Activated gamma-delta T cell treated with anti-CD3 and anti-CD28 coated beads, Interleukin-2, amount 50 U/mL, for 16 hours (primary cell): ENCODE results near the gene ELMO1.

Source experiments
- DNase-seq: peaks from one replicate; pipeline ENCODE4 v3.0.0-alpha.2; 2020; ENCODE audit warnings: low read depth

ELMO1 gene

DNA sequence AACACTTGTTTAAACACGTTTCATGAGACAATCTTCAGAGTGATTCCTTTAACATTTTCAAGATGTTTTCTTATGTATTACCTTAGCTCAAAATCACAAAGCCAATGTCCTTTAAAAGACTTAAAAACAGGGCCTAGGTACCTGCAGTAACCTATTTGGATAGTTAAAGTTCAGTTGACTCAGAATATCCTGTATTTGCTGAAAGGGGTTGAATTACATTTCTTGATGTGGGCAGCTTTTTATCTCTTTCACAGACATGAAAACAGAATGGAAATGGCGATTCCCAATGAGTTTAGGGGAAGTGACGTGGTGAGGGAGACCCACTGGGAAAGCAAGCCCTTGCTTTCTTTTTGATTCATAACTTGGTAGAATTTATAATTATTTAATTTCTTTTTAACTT is 400.0 kb downstream of the ELMO1 start:
- DNase-seq: no peak

DNA sequence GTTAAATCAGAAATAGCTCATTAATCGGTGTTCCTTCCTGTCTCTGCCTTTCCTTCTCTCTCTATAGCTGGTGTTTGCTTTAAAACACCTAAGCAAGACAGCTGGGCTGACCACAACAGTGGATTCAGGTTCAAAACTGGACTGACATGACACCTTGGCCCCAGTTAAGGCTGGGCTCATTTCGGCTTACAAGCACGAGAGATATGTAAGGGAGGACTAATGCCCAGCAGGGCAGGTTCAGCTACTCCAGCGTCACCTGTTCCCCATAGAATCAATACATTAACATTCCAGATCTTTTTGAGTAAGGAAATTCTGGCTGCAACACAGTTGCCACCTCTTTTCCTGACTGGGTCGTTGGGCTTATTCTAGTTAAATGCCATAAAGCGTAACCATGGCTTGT is 401.4 kb downstream of the ELMO1 start:
- DNase-seq: no peak

GRCh38 chr7:37046531-37047079 is 402.1 kb downstream of the ELMO1 start:
- no peak for DNase-seq

GRCh38 chr7:37045681-37046179 is 402.9 kb downstream of the ELMO1 start:
- DNase-seq: no peak

DNA sequence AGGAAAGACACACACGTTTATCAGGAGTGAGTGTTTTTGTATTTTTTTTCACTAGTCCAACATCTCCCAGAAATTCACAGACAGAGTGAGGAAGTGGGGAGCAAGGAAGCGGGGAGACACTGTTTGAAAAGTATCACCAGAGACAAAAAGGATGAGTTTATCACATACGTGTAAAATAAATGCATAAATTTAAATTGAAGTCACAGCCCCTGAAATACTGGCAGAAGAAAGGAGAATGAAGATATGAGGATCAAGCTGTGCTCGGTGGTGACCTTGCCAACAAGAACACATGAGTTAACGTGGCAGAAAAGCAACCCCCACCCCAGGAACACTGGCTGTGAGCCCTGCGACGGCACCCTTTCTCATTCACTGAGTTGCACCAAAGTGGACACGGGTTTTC is 407.2 kb downstream of the ELMO1 start:
- DNase-seq: no peak

DNA sequence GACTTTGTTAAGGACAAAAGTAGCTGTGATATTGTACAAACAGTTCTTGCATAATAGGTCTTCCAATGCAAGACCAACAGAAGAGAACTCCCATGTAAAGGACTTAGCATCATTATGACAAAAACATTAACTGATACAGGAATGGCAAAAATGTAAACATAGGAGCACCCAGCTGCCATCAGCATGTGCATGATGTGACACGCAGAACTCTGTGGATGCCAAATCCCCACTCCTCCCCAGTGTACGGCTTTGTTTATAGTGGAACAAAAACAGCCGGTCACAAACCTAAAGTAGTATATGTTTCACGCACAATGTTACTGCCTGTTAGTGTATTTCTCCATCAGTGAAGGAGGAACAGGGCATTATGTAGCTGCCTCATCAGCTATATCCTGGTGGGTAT is 408.3 kb downstream of the ELMO1 start:
- DNase-seq: no peak

DNA sequence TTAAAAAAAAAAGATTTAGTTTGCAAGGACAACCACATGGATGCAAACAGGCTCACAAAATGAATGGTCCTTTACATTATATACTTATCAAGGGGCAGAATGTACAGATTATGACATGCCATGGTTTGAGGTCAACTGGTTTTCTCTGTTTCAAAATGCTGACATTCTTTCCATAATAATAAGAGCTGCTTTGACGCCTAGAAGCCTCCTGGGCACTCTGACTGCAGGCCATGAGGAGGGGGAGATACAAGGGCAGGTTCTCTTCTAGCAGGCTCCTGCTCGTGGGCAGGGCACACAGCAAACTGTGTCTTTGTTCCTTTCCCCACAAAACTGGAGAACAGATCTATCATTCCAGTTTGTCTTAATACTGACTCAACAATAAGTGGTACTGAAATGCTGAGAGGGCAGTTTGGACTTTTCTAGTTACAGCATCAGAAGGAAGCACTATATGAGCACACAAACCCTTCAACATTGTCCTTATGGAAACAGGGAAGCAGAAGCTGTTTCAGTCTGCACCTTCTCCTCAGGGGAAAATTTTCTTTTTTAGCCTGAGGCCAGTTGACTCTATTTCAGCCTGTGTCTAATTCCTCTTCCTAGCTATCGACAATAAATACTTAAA is 409.4 kb downstream of the ELMO1 start:
- no peak for DNase-seq

GRCh38 chr7:37038706-37039105 is 410.0 kb downstream of the ELMO1 start:
- DNase-seq: no peak

GRCh38 chr7:37037286-37037685 is 411.4 kb downstream of the ELMO1 start:
- no peak for DNase-seq

DNA sequence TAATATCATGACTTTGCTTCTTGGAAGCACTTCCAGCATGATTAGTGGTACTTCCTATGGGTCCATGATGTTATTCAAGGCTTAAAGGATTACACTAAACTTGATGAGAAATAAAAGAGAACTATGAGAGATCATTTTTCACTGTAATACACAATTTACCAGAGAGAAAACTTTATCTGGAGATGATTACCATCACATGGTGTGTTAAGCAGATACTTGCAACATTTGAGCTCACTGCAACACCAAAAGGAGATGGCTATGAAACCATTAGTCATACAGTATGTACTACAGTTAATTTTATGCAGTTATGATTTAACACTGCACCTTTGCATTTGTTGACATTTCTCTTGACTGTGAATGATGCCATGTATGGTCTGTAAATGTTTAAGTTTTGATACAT is 413.0 kb downstream of the ELMO1 start:
- DNase-seq: no peak

GRCh38 chr7:37033141-37033540 is 415.5 kb downstream of the ELMO1 start:
- no peak for DNase-seq

GRCh38 chr7:37032258-37032601 is 416.4 kb downstream of the ELMO1 start:
- DNase-seq: no peak

GRCh38 chr7:37031571-37032257 is 416.9 kb downstream of the ELMO1 start:
- peak; percentile 11 for DNase-seq

- DNase-seq: no peak
Observed at GRCh38 chr7:37028909-37029440, 419.7 kb downstream of the ELMO1 start.

DNA sequence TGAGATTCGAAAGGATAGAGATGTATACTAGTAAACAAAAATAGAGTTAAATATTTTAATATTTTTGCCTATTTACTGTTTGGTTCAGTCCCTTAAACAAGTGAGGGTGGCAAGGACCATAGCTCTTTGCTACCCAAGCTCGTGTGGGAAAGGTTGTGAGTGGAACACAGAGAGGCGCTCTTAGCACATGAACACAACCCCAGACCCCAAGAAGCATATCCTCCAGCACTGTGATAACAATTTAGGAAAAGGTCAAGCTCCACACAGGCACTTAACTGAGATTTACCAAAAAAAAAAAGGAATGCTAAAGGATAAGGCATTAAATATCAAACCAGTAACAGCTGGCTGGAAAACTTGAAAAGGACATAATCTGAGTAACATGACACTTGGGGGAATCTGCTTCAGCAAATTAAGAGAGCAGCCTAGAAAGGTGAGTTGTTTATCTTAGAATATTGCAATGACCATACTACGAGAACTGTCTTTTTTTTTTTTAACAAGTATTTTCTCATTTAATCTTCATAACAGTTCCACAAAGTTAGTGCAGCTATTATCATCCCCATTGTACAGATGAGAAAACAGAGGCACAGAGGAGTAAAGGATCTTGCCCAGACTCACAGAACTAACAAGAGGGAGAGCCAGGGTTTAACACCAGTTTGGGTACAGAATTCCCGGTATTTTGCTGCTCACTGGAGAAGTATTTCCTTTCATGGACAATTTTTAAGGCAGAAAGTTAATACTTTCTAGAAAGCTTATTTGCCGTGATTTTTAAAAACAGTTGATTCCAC is 420.9 kb downstream of the ELMO1 start:
- no peak for DNase-seq

DNA sequence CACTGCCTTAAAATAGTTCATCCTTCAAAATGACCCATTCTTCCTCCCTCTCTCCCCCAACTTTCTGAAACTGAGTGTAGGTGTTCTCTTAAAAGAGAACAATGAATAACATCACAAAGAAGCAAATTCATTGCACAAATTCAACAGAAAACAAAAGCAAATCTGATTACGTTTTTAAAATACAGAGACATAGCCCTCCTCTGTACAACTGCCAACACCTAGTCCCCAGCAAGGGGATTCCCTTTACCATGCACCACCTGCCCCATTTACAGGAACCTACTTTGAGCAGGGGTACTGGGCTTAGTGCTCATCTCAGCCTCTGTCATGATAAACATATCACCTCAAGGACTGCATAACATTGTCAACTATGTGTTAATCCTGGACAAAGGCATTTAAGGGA is 421.6 kb downstream of the ELMO1 start:
- no peak for DNase-seq

- DNase-seq: no peak
Observed at GRCh38 chr7:37018954-37019353, 429.7 kb downstream of the ELMO1 start.

- DNase-seq: no peak
Observed at GRCh38 chr7:37016064-37016878, 432.4 kb downstream of the ELMO1 start.

DNA sequence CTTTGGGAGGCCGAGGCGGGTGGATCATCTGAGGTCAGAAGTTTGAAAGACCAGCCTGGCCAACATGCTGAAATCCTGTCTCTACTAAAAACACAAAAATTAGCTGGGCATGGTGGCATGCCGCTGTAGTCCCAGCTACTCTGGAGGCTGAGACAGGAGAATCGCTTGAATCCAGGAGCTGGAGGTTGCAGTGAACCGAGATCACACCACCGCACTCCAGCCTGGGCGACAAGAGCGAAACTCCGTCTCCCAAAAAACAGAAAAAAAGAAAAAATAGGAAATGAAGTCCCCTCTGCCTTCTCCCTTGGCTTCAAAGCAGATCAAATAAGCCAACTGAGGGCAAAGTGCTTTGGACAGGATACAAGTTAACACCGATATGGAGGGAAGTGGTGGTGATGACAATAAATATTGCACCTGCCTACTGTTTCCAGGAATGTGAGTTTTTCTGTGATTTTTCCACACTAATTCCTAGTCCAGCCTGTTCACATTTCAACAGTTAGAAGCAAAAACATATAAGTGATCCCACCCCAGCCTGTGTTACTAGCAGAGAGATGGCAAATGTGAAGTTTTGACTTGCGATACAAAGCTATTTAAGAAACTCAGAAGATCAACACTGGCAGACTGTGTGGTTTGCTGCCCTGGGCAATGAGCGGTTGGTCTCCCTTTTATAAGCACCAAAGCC is 433.2 kb downstream of the ELMO1 start:
- DNase-seq: no peak

- no peak for DNase-seq
Observed at GRCh38 chr7:37013771-37014170, 434.9 kb downstream of the ELMO1 start.
